ENCODE measurements around the gene RBFOX2. TPM values are rescaled to one million over a fixed set of nuclear protein-coding genes. Genes with fewer than 3 reads are reported as not detected.

Gene RBFOX2
- total RNA-seq, 1 donor from 2014 or later: 210 TPM

- H3K36me3 Mint-ChIP-seq: no peaks in the 10 kb centered on the region
- no peaks in the 10 kb centered on the region for H3K27me3 Mint-ChIP-seq (ENCODE audit: low read depth)
- H3K9me3 Mint-ChIP-seq: peaks cover 4% of the 10 kb centered on the region
- peaks cover 29% of the 10 kb centered on the region for H3K4me1 Mint-ChIP-seq
- no peak for TF ChIP-seq CTCF (IDR thresholded peaks at IDR 0.05; ENCODE audit: unreplicated experiment)
- no peak for DNase-seq (ENCODE audit: low spot score in 2 of 2, unreplicated experiment in 2 of 2)
- H3K27ac Mint-ChIP-seq: no peak overlapping the region
- no peak overlapping the region for H3K4me3 Mint-ChIP-seq
Observed at GRCh38 chr22:35862697-35863096, 165.9 kb downstream of the RBFOX2 start.

GRCh38 chr22:35861451-35861850 is 167.2 kb downstream of the RBFOX2 start:
- Mint-ChIP-seq H3K27me3 (ENCODE audit: low read depth) (no peaks in the 10 kb centered on the region), H3K9me3 (peaks cover 4% of the 10 kb centered on the region), H3K36me3 (no peaks in the 10 kb centered on the region), H3K4me3 (no peak overlapping the region), H3K27ac (no peak overlapping the region), H3K4me1 (peaks cover 29% of the 10 kb centered on the region)
- no peak for TF ChIP-seq CTCF (IDR thresholded peaks at IDR 0.05; ENCODE audit: unreplicated experiment)
- DNase-seq (ENCODE audit: low spot score in 2 of 2, unreplicated experiment in 2 of 2): no peak

GRCh38 chr22:35860837-35861236 is 167.8 kb downstream of the RBFOX2 start:
- H3K4me3 Mint-ChIP-seq: no peak overlapping the region
- H3K4me1 Mint-ChIP-seq: peaks cover 30% of the 10 kb centered on the region
- H3K9me3 Mint-ChIP-seq: peaks cover 4% of the 10 kb centered on the region
- H3K27me3 Mint-ChIP-seq (ENCODE audit: low read depth): no peaks in the 10 kb centered on the region
- no peak for TF ChIP-seq CTCF (IDR thresholded peaks at IDR 0.05; ENCODE audit: unreplicated experiment)
- no peaks in the 10 kb centered on the region for H3K36me3 Mint-ChIP-seq
- no peak overlapping the region for H3K27ac Mint-ChIP-seq
- no peak for DNase-seq (ENCODE audit: low spot score in 2 of 2, unreplicated experiment in 2 of 2)

- DNase-seq (ENCODE audit: low spot score in 2 of 2, unreplicated experiment in 2 of 2): no peak
- Mint-ChIP-seq H3K36me3 (no peaks in the 10 kb centered on the region), H3K9me3 (peaks cover 4% of the 10 kb centered on the region), H3K4me3 (no peak overlapping the region), H3K27ac (no peak overlapping the region), H3K27me3 (ENCODE audit: low read depth) (no peaks in the 10 kb centered on the region), H3K4me1 (peaks cover 30% of the 10 kb centered on the region)
- no peak for TF ChIP-seq CTCF (IDR thresholded peaks at IDR 0.05; ENCODE audit: unreplicated experiment)
Observed at GRCh38 chr22:35860087-35860733, 168.4 kb downstream of the RBFOX2 start.

GRCh38 chr22:35854334-35854733 is 174.3 kb downstream of the RBFOX2 start:
- Mint-ChIP-seq H3K4me1 (peaks cover 29% of the 10 kb centered on the region), H3K4me3 (no peak overlapping the region), H3K27ac (no peak overlapping the region), H3K9me3 (no peaks in the 10 kb centered on the region), H3K36me3 (no peaks in the 10 kb centered on the region), H3K27me3 (ENCODE audit: low read depth) (no peaks in the 10 kb centered on the region)
- DNase-seq (ENCODE audit: low spot score in 2 of 2, unreplicated experiment in 2 of 2): no peak
- TF ChIP-seq CTCF (IDR thresholded peaks at IDR 0.05; ENCODE audit: unreplicated experiment): no peak

- no peaks in the 10 kb centered on the region for H3K9me3 Mint-ChIP-seq
- peaks cover 23% of the 10 kb centered on the region for H3K4me1 Mint-ChIP-seq
- H3K27me3 Mint-ChIP-seq (ENCODE audit: low read depth): no peaks in the 10 kb centered on the region
- no peak for DNase-seq (ENCODE audit: low spot score in 2 of 2, unreplicated experiment in 2 of 2)
- H3K36me3 Mint-ChIP-seq: no peaks in the 10 kb centered on the region
- H3K4me3 Mint-ChIP-seq: no peak overlapping the region
- no peak for TF ChIP-seq CTCF (IDR thresholded peaks at IDR 0.05; ENCODE audit: unreplicated experiment)
- no peak overlapping the region for H3K27ac Mint-ChIP-seq
Observed at GRCh38 chr22:35852076-35852475, 176.5 kb downstream of the RBFOX2 start.
